A673 (cell line): ENCODE data around the gene GABRR2.

ENCODE experiments used
- EZH2 ChIP-seq: fragments of 200-600 bp; sonication (generic); IDR thresholded peaks from 2 replicates; pipeline ENCODE4 v1.6.1; 2017; ENCODE audit warnings: borderline replicate concordance, low read depth, mild to moderate bottlenecking, mixed read lengths, antibody characterized with exemption, low read length; ENCODE audit not compliant: poor library complexity, severe bottlenecking
- TF ChIP-seq, protein P1 (sequence below): fragments of 300-800, 200-600 bp; sonication (generic); conservative IDR thresholded peaks from 2 replicates; pipeline ENCODE4 v1.5.1; 2017; ENCODE audit warnings: low read depth, mild to moderate bottlenecking, antibody characterized with exemption, low read length, moderate library complexity, mixed read lengths

DNA sequence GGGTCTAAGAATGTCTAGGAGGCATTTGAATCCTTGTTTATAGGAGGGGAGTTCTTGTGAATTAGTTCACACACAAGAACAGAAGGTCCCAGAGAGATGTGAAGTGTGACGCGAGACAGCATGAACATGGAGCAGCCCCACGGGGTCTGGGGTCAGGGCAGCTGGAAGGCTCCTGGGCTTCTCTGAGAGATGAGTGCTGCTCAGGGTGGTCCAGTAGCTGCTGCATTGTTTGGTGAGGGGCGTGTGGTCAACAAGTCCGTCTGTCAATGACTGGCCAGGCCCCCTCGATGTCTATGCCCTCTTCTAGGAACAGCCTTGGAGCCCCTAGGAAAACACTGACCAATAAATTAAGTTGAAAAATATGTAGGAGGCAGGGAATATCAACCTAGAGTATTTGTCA, 57.8 kb downstream of the GABRR2 start:
- TF ChIP-seq, protein P1, sequence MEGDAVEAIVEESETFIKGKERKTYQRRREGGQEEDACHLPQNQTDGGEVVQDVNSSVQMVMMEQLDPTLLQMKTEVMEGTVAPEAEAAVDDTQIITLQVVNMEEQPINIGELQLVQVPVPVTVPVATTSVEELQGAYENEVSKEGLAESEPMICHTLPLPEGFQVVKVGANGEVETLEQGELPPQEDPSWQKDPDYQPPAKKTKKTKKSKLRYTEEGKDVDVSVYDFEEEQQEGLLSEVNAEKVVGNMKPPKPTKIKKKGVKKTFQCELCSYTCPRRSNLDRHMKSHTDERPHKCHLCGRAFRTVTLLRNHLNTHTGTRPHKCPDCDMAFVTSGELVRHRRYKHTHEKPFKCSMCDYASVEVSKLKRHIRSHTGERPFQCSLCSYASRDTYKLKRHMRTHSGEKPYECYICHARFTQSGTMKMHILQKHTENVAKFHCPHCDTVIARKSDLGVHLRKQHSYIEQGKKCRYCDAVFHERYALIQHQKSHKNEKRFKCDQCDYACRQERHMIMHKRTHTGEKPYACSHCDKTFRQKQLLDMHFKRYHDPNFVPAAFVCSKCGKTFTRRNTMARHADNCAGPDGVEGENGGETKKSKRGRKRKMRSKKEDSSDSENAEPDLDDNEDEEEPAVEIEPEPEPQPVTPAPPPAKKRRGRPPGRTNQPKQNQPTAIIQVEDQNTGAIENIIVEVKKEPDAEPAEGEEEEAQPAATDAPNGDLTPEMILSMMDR, result no peak
- TF ChIP-seq EZH2, result no peak
